Loucy (cell line): ENCODE data around the gene CLDN2.

Source experiments
- CTCF ChIP-seq: fragments of 200-600 bp; sonication (generic); conservative IDR thresholded peaks from 2 replicates; pipeline ENCODE4 v1.5.1; 2014; ENCODE audit warnings: mild to moderate bottlenecking, antibody characterized with exemption, low read length
- EZH2phosphoT487 ChIP-seq: fragments of 200-600 bp; IDR thresholded peaks from 2 replicates; pipeline ENCODE4 v1.6.1; 2018; ENCODE audit warnings: antibody characterized with exemption, mild to moderate bottlenecking, moderate library complexity, borderline replicate concordance

GRCh38 chrX:106903291-106903824 is 16.8 kb upstream of the CLDN2 start, which contains the start of gene RIPPLY1:
- no peak for TF ChIP-seq CTCF
- no peak for TF ChIP-seq EZH2phosphoT487
